ENCODE data around the gene FITM2.

DNA sequence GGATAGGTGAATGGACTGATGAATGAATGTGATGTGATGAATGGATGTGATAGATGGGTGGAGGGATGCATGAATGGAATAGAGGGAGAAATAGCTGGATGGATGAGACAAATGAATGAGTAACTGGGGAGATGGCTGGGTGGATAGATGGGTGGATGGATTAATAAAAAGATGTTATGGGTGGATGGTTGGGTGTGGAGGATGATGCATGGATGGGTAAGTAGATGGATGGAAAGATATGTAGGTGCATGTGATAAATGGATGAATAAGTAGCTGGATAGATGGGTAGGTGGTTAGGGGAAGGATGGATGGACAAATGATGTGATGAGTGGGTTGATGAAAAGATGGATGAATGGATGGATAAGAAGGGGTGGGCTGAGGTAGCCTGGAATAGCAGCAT, 49.2 kb upstream of the FITM2 start:
- TF ChIP-seq, protein P1, sequence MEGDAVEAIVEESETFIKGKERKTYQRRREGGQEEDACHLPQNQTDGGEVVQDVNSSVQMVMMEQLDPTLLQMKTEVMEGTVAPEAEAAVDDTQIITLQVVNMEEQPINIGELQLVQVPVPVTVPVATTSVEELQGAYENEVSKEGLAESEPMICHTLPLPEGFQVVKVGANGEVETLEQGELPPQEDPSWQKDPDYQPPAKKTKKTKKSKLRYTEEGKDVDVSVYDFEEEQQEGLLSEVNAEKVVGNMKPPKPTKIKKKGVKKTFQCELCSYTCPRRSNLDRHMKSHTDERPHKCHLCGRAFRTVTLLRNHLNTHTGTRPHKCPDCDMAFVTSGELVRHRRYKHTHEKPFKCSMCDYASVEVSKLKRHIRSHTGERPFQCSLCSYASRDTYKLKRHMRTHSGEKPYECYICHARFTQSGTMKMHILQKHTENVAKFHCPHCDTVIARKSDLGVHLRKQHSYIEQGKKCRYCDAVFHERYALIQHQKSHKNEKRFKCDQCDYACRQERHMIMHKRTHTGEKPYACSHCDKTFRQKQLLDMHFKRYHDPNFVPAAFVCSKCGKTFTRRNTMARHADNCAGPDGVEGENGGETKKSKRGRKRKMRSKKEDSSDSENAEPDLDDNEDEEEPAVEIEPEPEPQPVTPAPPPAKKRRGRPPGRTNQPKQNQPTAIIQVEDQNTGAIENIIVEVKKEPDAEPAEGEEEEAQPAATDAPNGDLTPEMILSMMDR (IDR thresholded peaks at IDR 0.05; ENCODE audit: low read depth, low read length), result no peak
- TF ChIP-seq POLR2A (IDR thresholded peaks at IDR 0.05; ENCODE audit: extremely low read depth, insufficient read length), result no peak
- TF ChIP-seq, protein P2, sequence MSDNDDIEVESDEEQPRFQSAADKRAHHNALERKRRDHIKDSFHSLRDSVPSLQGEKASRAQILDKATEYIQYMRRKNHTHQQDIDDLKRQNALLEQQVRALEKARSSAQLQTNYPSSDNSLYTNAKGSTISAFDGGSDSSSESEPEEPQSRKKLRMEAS (IDR thresholded peaks at IDR 0.05; ENCODE audit: low read depth, low read length), result no peak

Data from NB4 (cell line).